Measurements from ENCODE around the gene EDAR.

DNA sequence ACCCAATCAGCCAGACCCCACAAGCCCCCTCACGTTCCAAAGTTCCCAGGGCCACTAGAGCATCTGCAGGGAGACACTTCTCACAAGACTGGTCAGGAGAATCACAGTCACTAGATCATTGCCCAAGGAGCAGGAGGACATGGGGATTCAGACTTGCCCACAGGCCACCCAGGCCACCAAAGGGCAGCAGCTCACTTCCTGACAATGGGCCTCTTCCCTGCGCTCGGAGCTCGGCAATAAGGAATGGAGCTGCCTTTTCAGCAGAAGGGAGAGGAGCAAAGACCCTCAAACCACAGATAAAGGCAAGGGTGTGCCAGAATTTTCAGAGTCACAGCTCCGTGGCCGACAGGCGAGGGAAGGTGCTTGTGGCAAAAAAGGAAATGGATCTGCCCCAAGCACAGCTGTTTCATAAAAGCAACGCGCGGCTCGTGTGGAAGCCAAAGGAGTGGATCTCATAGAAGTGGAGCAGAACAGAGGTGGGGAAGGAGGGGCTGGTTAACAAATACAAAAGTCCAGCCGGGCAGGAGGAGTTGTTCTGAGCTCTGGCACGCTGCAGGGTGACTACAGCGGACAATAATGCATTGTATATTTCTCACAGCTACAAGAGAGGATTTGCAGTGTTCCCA, 72.1 kb downstream of the EDAR start:
- TF ChIP-seq ZNF253 (CRISPR knock-in tag; conservative IDR thresholded peaks at IDR 0.05) (no peak), ZNF764 (CRISPR knock-in tag; IDR thresholded peaks at IDR 0.05; ENCODE audit: low read depth) (no peak)

All from K562 (cell line).